Loucy (cell line): ENCODE measurements around the gene ACP7.

Experiments
- H2AFZ ChIP-seq: fragments of 200-600 bp; sonication (generic); 2 replicates; pipeline ENCODE4 v1.6.0; 2016; ENCODE audit warnings: antibody characterized with exemption, mild to moderate bottlenecking, low read length, moderate library complexity
- H3F3A ChIP-seq: fragments of 200-600 bp; 2 replicates; pipeline ENCODE4 v1.6.0; 2016; ENCODE audit warnings: antibody characterized with exemption, low read depth, mild to moderate bottlenecking
- H3K27me3 ChIP-seq: fragments of 200-600 bp; sonication (generic); 2 replicates; pipeline ENCODE4 v1.6.1; 2014; ENCODE audit warnings: low read length, mild to moderate bottlenecking; ENCODE audit not compliant: insufficient read depth, poor library complexity, severe bottlenecking
- H3K36me3 ChIP-seq: fragments of 200-600 bp; sonication (generic); 2 replicates; pipeline ENCODE4 v1.6.1; 2016; ENCODE audit warnings: low read length; ENCODE audit not compliant: insufficient read depth
- H3K4me1 ChIP-seq: fragments of 200-600 bp; sonication (generic); 2 replicates; pipeline ENCODE4 v1.5.1; 2014; ENCODE audit warnings: low read length, mild to moderate bottlenecking; ENCODE audit not compliant: insufficient read depth, poor library complexity, severe bottlenecking
- H3K4me2 ChIP-seq: fragments of 200-600 bp; sonication (generic); 2 replicates; pipeline ENCODE4 v1.6.0; 2014; ENCODE audit warnings: antibody characterized with exemption, low read length, low read depth, mild to moderate bottlenecking; ENCODE audit not compliant: poor library complexity, severe bottlenecking
- H3K4me3 ChIP-seq: fragments of 200-600 bp; sonication (generic); 2 replicates; pipeline ENCODE4 v1.5.1; 2014; ENCODE audit warnings: low read length, mild to moderate bottlenecking, mixed read lengths; ENCODE audit not compliant: poor library complexity, severe bottlenecking
- H3K79me2 ChIP-seq: fragments of 200-600 bp; sonication (generic); 2 replicates; pipeline ENCODE4 v1.6.1; 2014; ENCODE audit warnings: low read length; ENCODE audit not compliant: insufficient read depth
- H3K9ac ChIP-seq: fragments of 200-600 bp; sonication (generic); 2 replicates; pipeline ENCODE4 v1.6.0; 2014; ENCODE audit warnings: mild to moderate bottlenecking, low read depth, low read length, moderate library complexity; ENCODE audit not compliant: poor library complexity, severe bottlenecking
- H3K9me2 ChIP-seq: fragments of 200-600 bp; sonication (generic); replicated peaks from 2 replicates; pipeline ENCODE4 v1.6.1; 2016; ENCODE audit warnings: low read depth, low read length, mixed read lengths
- H3K9me3 ChIP-seq: fragments of 200-600 bp; sonication (generic); 2 replicates; pipeline ENCODE4 v1.6.1; 2014; ENCODE audit warnings: mild to moderate bottlenecking, antibody characterized with exemption, low read length, low read depth; ENCODE audit not compliant: insufficient read depth
- H4K20me1 ChIP-seq: fragments of 200-600 bp; sonication (generic); 2 replicates; pipeline ENCODE4 v1.6.0; 2014; ENCODE audit warnings: antibody characterized with exemption, low read length, mild to moderate bottlenecking; ENCODE audit not compliant: insufficient read depth, poor library complexity, severe bottlenecking
- CTCF ChIP-seq: fragments of 200-600 bp; sonication (generic); conservative IDR thresholded peaks from 2 replicates; pipeline ENCODE4 v1.5.1; 2014; ENCODE audit warnings: mild to moderate bottlenecking, antibody characterized with exemption, low read length
- EZH2phosphoT487 ChIP-seq: fragments of 200-600 bp; IDR thresholded peaks from 2 replicates; pipeline ENCODE4 v1.6.1; 2018; ENCODE audit warnings: antibody characterized with exemption, mild to moderate bottlenecking, moderate library complexity, borderline replicate concordance

The ACP7 gene

DNA sequence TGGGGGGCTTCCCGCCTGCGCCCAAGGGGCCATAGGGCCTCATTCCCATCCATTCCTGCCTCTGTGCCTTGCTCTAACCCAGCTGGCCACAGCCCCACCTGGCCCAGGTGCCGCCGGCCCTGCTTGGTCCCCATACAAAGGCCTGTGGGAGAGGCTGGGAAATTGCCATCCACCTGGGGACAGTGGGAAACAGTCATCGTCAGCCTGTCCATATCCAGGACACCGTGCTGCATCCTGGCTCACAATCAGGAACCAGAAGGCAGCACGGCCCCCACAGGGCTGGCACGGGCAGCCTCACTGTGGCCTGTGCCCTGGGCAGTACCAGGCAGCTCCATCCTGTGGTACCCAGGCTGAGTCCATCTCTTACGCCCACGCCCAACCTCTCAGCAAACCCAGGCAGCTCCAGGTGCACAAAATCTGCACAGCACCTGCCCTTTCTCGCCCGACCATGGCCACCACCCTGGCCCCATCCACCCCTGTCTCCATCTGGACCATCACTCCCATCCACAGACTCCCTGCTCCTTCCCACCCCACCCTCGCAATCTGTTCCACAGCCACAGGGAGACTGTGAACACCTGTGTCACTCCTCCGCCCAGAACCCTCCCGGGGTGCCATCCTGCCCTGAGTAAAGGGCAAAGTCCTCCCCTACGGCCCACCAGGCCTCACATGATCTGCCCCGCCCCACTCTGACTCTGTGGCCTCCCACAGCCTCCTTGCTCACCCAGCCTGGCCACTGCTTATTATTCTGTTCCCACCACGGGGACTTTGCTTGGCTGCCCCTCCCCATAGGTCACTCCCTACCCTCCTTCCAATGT, 30.7 kb upstream of the ACP7 start:
- TF ChIP-seq CTCF (no peak), EZH2phosphoT487 (no peak)
- Histone ChIP-seq H3K4me2 (no peak overlapping the region), H4K20me1 (no peaks in the 10 kb centered on the region), H2AFZ (no peak overlapping the region), H3K4me1 (no peaks in the 10 kb centered on the region), H3K9me3 (no peaks in the 10 kb centered on the region), H3K79me2 (no peaks in the 10 kb centered on the region), H3K27me3 (no peaks in the 10 kb centered on the region), H3K9me2 (no peaks in the 10 kb centered on the region), H3K9ac (no peak overlapping the region), H3K36me3 (no peaks in the 10 kb centered on the region), H3K4me3 (no peak overlapping the region), H3F3A (no peaks in the 10 kb centered on the region)

- no peaks in the 10 kb centered on the region for H3F3A ChIP-seq
- no peaks in the 10 kb centered on the region for H3K9me3 ChIP-seq
- H3K9me2 ChIP-seq, result no peaks in the 10 kb centered on the region
- H3K4me1 ChIP-seq, result no peaks in the 10 kb centered on the region
- no peaks in the 10 kb centered on the region for H3K36me3 ChIP-seq
- TF ChIP-seq EZH2phosphoT487 (no peak), CTCF (no peak)
- no peaks in the 10 kb centered on the region for H3K79me2 ChIP-seq
- H2AFZ ChIP-seq, result no peak overlapping the region
- H3K4me3 ChIP-seq, result no peak overlapping the region
- H3K4me2 ChIP-seq, result no peak overlapping the region
- no peaks in the 10 kb centered on the region for H4K20me1 ChIP-seq
- no peaks in the 10 kb centered on the region for H3K27me3 ChIP-seq
- H3K9ac ChIP-seq, result no peak overlapping the region
These were observed 30.1 kb upstream of the ACP7 start for GRCh38 chr19:39054091-39054470.

DNA sequence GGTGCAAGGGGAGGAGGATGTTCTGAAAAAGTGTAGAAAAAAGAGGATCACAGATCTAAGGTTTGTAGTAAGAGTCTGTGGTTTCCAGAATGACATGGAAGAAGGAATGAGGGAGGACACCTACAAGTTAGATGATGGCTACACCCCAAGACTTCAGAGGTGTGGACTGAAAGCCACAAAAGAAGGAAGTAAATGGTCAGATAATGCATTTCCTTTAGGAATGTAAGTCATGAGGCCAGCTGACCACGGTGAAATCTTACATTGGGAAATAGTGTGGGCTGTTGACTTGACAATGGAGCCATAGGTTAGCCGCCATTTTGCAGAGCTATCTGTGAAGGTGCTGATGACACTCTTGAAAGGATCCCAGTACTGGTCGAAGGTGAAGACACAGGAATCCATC, 26.6 kb upstream of the ACP7 start:
- peaks cover 3% of the 10 kb centered on the region; the same call in 1 of the 2 replicates for H3F3A ChIP-seq
- H3K36me3 ChIP-seq, result no peaks in the 10 kb centered on the region
- H4K20me1 ChIP-seq, result no peaks in the 10 kb centered on the region
- TF ChIP-seq CTCF, result no peak
- TF ChIP-seq EZH2phosphoT487, result no peak
- no peaks in the 10 kb centered on the region for H3K9me2 ChIP-seq
- no peaks in the 10 kb centered on the region for H3K9me3 ChIP-seq
- no peak overlapping the region for H3K9ac ChIP-seq
- H3K4me3 ChIP-seq, result no peak overlapping the region
- no peaks in the 10 kb centered on the region for H3K79me2 ChIP-seq
- peaks cover 12% of the 10 kb centered on the region for H3K4me1 ChIP-seq
- H3K27me3 ChIP-seq, result no peaks in the 10 kb centered on the region
- no peak overlapping the region for H3K4me2 ChIP-seq
- no peak overlapping the region; the same call in 1 of the 2 replicates for H2AFZ ChIP-seq
